ENCODE measurements around the gene CDH22.

The CDH22 gene

GRCh38 chr20:46316984-46317684 is 8.8 kb upstream of the CDH22 start:
- no peak for DNase-seq

DNA sequence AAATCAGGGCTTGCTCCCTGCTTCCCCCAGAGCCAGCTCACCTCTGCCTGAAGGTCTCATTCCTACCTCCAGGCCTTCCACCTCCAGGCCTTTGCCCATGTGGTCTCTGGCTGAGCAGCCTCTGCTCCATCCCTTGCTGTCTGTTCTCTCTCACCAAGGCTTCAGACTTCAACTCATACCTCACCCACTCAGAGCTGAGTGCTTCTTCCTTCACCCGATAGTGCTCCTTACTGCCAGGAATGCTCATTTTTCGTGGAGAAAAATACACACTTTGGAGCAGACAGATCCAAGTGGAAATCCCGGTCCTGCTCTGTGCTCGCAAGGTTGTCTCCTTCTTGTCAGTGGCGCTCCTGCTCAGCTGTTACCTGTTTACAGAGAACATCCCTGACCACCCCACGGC is 7.0 kb upstream of the CDH22 start:
- no peak for DNase-seq

GRCh38 chr20:46312945-46313861 is 4.9 kb upstream of the CDH22 start:
- no peak for DNase-seq

DNA sequence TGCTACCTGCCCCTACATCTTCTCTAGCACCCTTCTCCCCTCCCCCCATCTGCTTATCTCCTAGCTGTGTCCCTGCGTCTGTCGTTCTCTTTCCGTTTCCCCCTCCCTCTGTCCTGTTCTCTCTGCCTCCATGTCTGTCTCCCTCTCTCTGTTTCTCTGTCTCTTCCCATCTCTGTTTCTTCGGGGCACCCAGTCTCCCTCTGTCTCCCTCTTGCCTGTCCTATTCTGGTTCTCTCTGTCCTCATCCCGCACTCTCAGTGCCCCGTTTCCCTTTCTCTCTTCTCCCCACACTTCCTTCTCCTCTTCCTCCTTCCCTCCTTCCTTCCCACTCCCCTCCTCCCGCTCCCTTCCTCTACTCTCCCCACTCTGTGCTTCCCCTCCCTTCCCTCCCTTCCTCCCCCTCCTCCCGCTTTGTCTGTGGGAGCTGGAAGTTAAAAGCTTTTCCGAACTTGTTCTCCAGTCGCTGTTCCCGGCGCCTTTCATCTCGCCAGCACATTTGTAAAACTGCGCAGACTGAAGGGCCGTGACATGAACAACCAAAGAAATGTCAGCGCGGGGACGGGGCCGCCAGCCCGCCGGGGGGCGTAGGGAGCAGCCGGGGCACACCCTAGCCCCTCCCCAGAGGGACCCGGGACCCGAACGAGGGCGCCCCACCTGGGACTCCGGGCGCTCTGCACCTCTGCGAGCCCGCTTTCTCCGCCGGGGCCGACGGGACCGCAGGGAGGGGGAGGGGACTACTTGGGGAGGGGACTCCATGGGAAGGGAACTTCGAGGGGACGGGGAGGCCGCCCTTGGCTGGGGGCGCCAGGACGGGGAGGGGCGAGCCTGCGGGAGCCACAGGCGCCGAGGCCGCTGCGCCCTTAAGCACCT is 4.0 kb upstream of the CDH22 start:
- DNase-seq = peak; percentile 53

GRCh38 chr20:46311719-46312074 is 3.4 kb upstream of the CDH22 start:
- no peak for DNase-seq

DNA sequence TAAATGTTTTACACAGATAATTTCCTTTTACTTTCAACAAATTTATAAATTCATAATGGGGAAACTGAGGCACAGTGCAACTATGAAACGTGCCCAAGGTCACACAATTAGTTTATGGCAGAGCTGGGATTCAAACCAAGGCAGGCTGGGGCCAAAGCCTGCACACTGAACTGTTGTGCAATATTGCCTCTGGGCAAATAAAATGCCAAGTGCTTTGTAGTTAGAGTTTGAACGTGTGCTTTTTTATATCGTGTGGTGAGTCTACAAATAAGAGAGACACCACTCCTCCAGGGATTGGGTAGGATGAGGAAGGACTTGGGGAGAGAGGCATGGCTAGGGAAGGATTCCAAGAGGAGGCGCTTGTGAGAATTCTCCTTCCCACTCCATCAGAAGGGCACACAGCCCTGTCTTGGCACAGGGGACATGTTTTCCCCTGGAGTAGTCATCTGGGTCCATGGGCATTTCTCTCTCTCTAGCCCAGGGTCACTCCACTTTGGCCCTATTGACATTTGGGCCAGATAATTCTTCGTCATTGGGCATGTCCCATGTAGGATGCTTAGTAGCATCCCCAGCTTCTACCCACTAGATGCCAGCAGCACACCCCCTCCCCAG is 2.8 kb upstream of the CDH22 start:
- DNase-seq = no peak

GRCh38 chr20:46309945-46310344 is 1.6 kb upstream of the CDH22 start:
- no peak for DNase-seq

DNA sequence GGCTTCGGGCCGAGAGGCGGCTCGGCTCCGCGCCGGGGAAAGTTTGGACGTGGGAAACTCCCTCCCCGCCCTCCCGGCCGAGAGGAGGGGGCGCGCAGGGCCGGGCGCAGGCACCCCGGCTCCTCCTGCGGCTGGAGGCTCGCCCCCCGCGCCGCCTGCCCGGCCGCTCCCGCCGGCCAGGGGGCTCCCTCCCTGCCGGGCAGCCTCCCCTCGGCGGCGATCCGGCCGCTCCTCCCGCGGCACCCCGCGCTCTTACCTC is 370 bp downstream of the CDH22 start:
- DNase-seq = no peak

DNA sequence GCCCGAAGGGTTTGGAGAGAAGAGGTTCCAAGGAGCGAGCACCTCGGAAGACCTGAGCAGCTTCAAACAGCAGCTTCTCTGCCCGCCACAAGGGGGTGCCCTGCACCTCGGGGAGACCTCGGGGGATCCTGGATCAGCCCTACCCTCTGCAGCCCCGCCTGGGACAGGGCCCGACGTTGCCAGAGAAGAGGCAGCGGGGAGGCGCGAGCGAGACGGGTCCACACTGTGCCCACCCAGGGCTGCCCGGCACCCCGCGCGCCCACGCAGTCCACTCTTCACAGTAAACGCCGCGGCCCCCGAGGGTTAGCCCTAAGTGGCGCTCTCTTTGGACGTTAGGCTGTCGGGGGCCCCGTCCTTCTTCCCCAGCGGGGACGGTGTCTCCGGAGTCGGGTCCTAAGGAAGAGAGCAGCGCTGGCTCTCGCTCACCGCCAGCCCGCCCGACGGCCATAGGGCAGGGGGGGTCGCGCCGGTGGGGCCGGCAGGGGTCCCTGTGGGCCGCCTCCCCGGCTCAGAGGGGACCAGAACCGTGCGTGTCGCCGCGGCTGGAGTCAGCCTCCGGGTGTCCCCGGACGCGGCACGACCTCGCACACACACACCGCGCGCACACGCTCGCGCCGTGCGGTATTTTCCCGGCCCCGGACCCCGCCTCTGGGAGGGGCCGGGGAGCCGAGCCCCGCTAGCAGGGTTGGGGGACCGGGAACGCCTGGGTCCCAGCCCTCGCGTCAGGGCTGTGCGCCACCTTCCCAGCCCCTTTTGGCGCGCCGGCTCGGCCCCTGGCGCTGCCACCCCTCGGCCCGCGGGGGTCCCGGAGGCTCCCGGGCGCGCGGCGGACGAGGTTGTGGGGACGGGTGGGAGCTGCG is 929 bp downstream of the CDH22 start:
- peak; percentile 86 for DNase-seq

GRCh38 chr20:46306743-46307138 is 1.6 kb downstream of the CDH22 start:
- DNase-seq = no peak

GRCh38 chr20:46305973-46306360 is 2.3 kb downstream of the CDH22 start:
- no peak for DNase-seq

GRCh38 chr20:46305331-46305972 is 2.8 kb downstream of the CDH22 start:
- no peak for DNase-seq

- DNase-seq = no peak
Observed at GRCh38 chr20:46304852-46305251, 3.4 kb downstream of the CDH22 start.

DNA sequence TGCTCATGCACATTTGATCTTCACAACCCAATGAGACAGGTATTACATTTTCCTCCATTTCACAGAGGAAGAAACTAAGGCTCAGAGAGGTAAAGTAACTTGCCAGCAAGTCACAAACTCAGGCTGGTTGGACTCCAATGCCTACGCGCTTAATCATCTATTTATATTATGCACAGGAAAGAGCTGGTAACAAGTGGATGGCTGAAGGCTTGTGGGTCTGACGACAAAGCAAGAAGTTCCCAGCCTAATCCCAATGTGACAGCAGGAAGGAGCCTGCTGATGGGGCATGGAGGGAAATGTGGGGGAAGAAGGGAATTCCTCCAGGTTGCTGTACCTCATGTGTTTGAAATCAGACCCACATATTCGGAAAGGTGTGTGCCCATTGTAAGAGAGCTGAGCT is 3.9 kb downstream of the CDH22 start:
- no peak for DNase-seq

DNA sequence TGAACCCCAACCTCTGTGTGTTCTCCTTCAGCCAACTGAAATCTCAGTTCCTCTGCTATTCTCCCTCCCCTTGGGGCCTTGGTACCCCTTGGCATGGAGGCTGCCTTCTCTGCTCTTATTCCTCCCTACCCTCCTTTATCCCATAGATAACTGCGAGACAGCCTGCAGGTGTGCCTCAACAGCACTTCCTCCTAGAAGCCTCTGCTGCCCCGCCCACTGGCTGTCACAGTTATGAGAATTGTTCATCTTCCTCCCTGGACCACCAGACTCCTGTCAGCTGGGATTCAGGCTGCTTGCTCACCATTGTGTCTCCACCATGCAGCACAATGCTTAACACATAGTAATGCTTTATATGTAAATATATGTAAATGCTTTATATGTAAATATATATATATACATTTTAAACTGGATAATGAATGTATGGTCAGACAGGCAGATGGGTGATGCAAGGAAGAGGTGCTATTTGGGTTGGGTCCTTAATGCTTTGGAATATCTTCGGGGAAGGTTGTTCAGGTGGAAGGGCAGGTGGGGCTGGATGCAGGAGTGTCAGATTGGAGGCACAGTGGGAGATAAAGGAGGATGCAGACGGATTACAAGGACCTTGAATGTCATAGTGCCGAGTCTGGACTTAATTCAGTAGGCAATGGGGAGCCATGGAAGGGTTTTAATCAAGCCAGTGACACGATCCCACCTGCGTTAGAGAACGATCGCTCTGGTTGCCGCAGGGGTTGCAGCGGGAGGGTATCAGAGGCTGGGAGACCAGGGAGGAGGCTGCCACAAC is 4.9 kb downstream of the CDH22 start:
- DNase-seq = no peak

GRCh38 chr20:46302106-46302505 is 6.2 kb downstream of the CDH22 start:
- no peak for DNase-seq

DNA sequence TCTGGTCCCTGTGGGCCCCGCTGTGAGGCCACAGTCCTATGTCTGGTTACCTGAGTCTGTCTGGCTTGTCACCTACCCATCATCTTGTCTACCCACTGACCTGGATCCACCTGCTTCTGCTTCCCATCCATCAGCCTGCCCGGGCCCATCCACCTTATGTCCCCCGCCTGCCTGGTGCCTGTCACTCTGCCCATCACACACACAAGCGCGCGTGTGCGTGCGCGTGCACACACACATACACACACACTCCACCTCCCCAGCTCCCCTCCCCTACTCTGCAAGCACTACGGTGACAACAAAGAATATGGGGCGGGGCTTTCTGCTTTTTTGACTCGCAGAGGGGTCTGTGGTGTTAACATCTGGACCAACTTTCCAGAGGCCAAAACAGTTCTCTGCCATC is 8.0 kb downstream of the CDH22 start:
- no peak for DNase-seq

GRCh38 chr20:46299078-46299477 is 9.2 kb downstream of the CDH22 start:
- DNase-seq = no peak

DNA sequence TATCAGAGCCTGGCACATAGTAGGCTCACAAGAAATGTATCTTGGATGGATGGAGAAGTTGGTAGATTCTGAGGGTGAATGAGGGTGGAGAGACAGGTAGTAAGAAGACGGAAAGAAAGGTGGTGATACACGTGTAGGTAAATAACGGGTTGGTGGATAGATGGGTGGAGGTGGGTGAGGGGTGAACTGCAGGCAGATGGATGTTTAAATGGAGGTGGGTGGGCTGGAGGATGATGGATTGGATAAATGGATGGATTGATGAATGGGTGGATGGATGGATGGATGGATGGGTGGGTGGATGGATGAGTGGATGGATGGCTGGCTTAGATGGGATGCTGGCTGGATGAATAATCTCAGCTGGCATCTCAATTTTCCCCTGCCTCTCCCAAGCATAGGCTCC is 9.9 kb downstream of the CDH22 start:
- DNase-seq = no peak

GRCh38 chr20:46296526-46297250 is 11.6 kb downstream of the CDH22 start:
- no peak for DNase-seq
